H9 (cell line): ENCODE results near the gene MT1H. TPM values are rescaled to one million over a fixed set of nuclear protein-coding genes. Genes with fewer than 3 reads are reported as not detected.

Experiments used
- DNase-seq: peaks from one replicate; pipeline ENCODE4 v3.0.0-alpha.2; 2017
- H2AFZ ChIP-seq: one replicate; pipeline ENCODE4 v1.6.1; 2013; ENCODE audit warnings: mild to moderate bottlenecking, low read length, control low read depth, moderate library complexity
- H2AK5ac ChIP-seq: 2 replicates; pipeline ENCODE4 v1.6.1; 2013; ENCODE audit warnings: low read length, control low read depth, mixed read lengths; ENCODE audit not compliant: insufficient read length
- H2BK120ac ChIP-seq: one replicate; pipeline ENCODE4 v1.6.1; 2013; ENCODE audit warnings: low read depth, mild to moderate bottlenecking, low read length, control low read depth, inconsistent platforms; ENCODE audit not compliant: poor library complexity, severe bottlenecking
- H2BK12ac ChIP-seq: 2 replicates; pipeline ENCODE4 v1.6.1; 2013; ENCODE audit warnings: low read length, control low read depth, mixed read lengths, low read depth; ENCODE audit not compliant: insufficient read length
- H2BK15ac ChIP-seq: 2 replicates; pipeline ENCODE4 v1.6.1; 2013; ENCODE audit warnings: low read depth, low read length, control low read depth
- H2BK20ac ChIP-seq: one replicate; pipeline ENCODE4 v1.6.1; 2013; ENCODE audit warnings: low read depth, mild to moderate bottlenecking, low read length, control low read depth, inconsistent platforms; ENCODE audit not compliant: poor library complexity, severe bottlenecking
- H2BK5ac ChIP-seq: 2 replicates; pipeline ENCODE4 v1.6.1; 2013; ENCODE audit warnings: low read length, control low read depth, mixed read lengths; ENCODE audit not compliant: insufficient read length
- H3K14ac ChIP-seq: 2 replicates; pipeline ENCODE4 v1.6.1; 2013; ENCODE audit warnings: low read length, control low read depth; ENCODE audit not compliant: insufficient read depth
- H3K18ac ChIP-seq: 2 replicates; pipeline ENCODE4 v1.6.1; 2013; ENCODE audit warnings: low read depth, mild to moderate bottlenecking, mixed read lengths, low read length, control low read depth; ENCODE audit not compliant: insufficient read length
- H3K23ac ChIP-seq: 2 replicates; pipeline ENCODE4 v1.6.1; 2013; ENCODE audit warnings: low read length, control low read depth, mixed read lengths, low read depth; ENCODE audit not compliant: insufficient read length
- H3K23me2 ChIP-seq: 2 replicates; pipeline ENCODE4 v1.6.1; 2013; ENCODE audit warnings: low read depth, mild to moderate bottlenecking, mixed read lengths, low read length, control low read depth; ENCODE audit not compliant: insufficient read length, poor library complexity, severe bottlenecking
- H3K27ac ChIP-seq: 2 replicates; pipeline ENCODE4 v1.5.1; 2013; ENCODE audit warnings: low read length, control low read depth, mixed read lengths, low read depth; ENCODE audit not compliant: insufficient read length
- H3K27me3 ChIP-seq: 2 replicates; pipeline ENCODE4 v1.6.1; 2013; ENCODE audit warnings: low read length, control low read depth, inconsistent platforms; ENCODE audit not compliant: insufficient read depth
- H3K4ac ChIP-seq: 2 replicates; pipeline ENCODE4 v1.6.1; 2013; ENCODE audit warnings: low read depth, mild to moderate bottlenecking, control low read depth, inconsistent platforms, low read length, moderate library complexity
- H3K4me1 ChIP-seq: 2 replicates; pipeline ENCODE4 v1.6.1; 2013; ENCODE audit warnings: low read length, control low read depth, inconsistent platforms; ENCODE audit not compliant: insufficient read depth
- H3K4me2 ChIP-seq: 2 replicates; pipeline ENCODE4 v1.6.1; 2013; ENCODE audit warnings: low read length, control low read depth, mixed read lengths; ENCODE audit not compliant: insufficient read length, insufficient read depth
- H3K56ac ChIP-seq: 2 replicates; pipeline ENCODE4 v1.6.1; 2013; ENCODE audit warnings: low read depth, mild to moderate bottlenecking, mixed read lengths, low read length, control low read depth; ENCODE audit not compliant: insufficient read length
- H3K79me1 ChIP-seq: 2 replicates; pipeline ENCODE4 v1.6.1; 2013; ENCODE audit warnings: low read depth, mild to moderate bottlenecking, moderate library complexity, low read length, control low read depth, inconsistent platforms; ENCODE audit not compliant: insufficient read depth, poor library complexity, severe bottlenecking
- H3K79me2 ChIP-seq: 2 replicates; pipeline ENCODE4 v1.6.1; 2013; ENCODE audit warnings: low read length, control low read depth, inconsistent platforms; ENCODE audit not compliant: insufficient read depth
- H3K9ac ChIP-seq: 2 replicates; pipeline ENCODE4 v1.6.1; 2013; ENCODE audit warnings: low read length, control low read depth, mixed read lengths; ENCODE audit not compliant: insufficient read length; ENCODE audit errors: extremely low read depth
- H3K9me3 ChIP-seq: one replicate; pipeline ENCODE4 v1.6.1; 2013; ENCODE audit warnings: low read depth, low read length, inconsistent platforms; ENCODE audit not compliant: control insufficient read depth
- H3T11ph ChIP-seq: one replicate; pipeline ENCODE4 v1.6.1; 2013; ENCODE audit warnings: mild to moderate bottlenecking, low read length, control low read depth, inconsistent platforms
- H4K20me1 ChIP-seq: one replicate; pipeline ENCODE4 v1.6.1; 2013; ENCODE audit not compliant: control insufficient read depth, insufficient read length, insufficient read depth
- H4K5ac ChIP-seq: 2 replicates; pipeline ENCODE4 v1.6.1; 2013; ENCODE audit warnings: low read depth, mild to moderate bottlenecking, mixed read lengths, low read length, control low read depth; ENCODE audit not compliant: insufficient read length
- H4K8ac ChIP-seq: replicated peaks from 2 replicates; pipeline ENCODE4 v1.6.1; 2013; ENCODE audit warnings: low read length, control low read depth, mixed read lengths, low read depth; ENCODE audit not compliant: insufficient read length
- H4K91ac ChIP-seq: 2 replicates; pipeline ENCODE4 v1.6.1; 2013; ENCODE audit warnings: low read depth, mild to moderate bottlenecking, moderate library complexity, mixed read lengths, low read length, control low read depth; ENCODE audit not compliant: insufficient read length
- H3K27ac Mint-ChIP-seq, 3 experiments: 2 replicates in 2 of 3; 3 replicates in 1 of 3; pipeline ENCODE4 v1.8.0; 2020 to 2021; ENCODE audit warnings: mixed read lengths in 3 of 3, mild to moderate bottlenecking in 1 of 3, moderate library complexity in 1 of 3
- H3K27me3 Mint-ChIP-seq: 2 replicates; pipeline ENCODE4 v1.8.0; 2021; ENCODE audit warnings: low read depth, mild to moderate bottlenecking, moderate library complexity, mixed read lengths
- H3K36me3 Mint-ChIP-seq, 3 experiments: 2 replicates in 2 of 3; 3 replicates in 1 of 3; pipeline ENCODE4 v1.8.0; 2020 to 2021; ENCODE audit warnings: low read depth in 3 of 3, mixed read lengths in 3 of 3; ENCODE audit not compliant: insufficient read depth in 1 of 3
- H3K4me1 Mint-ChIP-seq, 2 experiments: 2 replicates each; pipeline ENCODE4 v1.8.0; 2020; ENCODE audit warnings: mixed read lengths in 2 of 2
- H3K4me3 Mint-ChIP-seq, 2 experiments: 2 replicates in 1 of 2; 3 replicates in 1 of 2; pipeline ENCODE4 v1.8.0; 2020 to 2021; ENCODE audit warnings: mild to moderate bottlenecking in 2 of 2, mixed read lengths in 2 of 2, moderate library complexity in 1 of 2
- H3K9me3 Mint-ChIP-seq, 2 experiments: 2 replicates in 1 of 2; 3 replicates in 1 of 2; pipeline ENCODE4 v1.8.0; 2020; ENCODE audit warnings: mild to moderate bottlenecking in 2 of 2, mixed read lengths in 2 of 2, moderate library complexity in 1 of 2
- CTCF ChIP-seq: fragments of 200-600 bp; sonication (generic); conservative IDR thresholded peaks from 3 replicates; pipeline ENCODE4 v1.8.0; 2021; ENCODE audit warnings: antibody characterized with exemption, mild to moderate bottlenecking
- WGBS: extraction: QIAGEN DNeasy Blood & Tissue Kit; methylation state at CpG from one replicate; pipeline ENCODE4 v1.1.7; 2013; ENCODE audit warnings: missing lambda C conversion rate, low lambda C conversion rate, mixed read lengths; ENCODE audit not compliant: insufficient read length; ENCODE audit errors: extremely low coverage; 5-methylcytosine and 5-hydroxymethylcytosine counted together
- total RNA-seq: library from RNA; stranded (reverse); gene quantifications from 2 replicates; pipeline ENCODE4 v1.2.1, GENCODE V29; 2021

MT1H gene
- total RNA-seq, 1 experiment from 2014 or later: 12.5 TPM

GRCh38 chr16:56667581-56668571, 1.7 kb upstream of the MT1H start, which contains the start of gene MT1G:
Gene MT1G (minus strand): TSS chr16:56668065. CDS start chr16:56667993, 72 bp downstream.
- H3K9ac ChIP-seq: no peak within 1 kb of the TSS
- H3T11ph ChIP-seq: no peak within 1 kb of the TSS
- H3K79me1 ChIP-seq: no peaks in the 10 kb centered on the region
- no peaks in the 10 kb centered on the region for H3K79me2 ChIP-seq
- no peak within 1 kb of the TSS for H2BK12ac ChIP-seq
- H4K8ac ChIP-seq: no peak within 1 kb of the TSS
- WGBS: no CpG with 5 or more reads among the region's 46 CpGs
- H3K9me3 Mint-ChIP-seq: no peaks in the 10 kb centered on the region
- H3K56ac ChIP-seq: no peak within 1 kb of the TSS
- no peak within 1 kb of the TSS for H3K27ac ChIP-seq
- H3K23ac ChIP-seq: no peak within 1 kb of the TSS
- no peak for TF ChIP-seq CTCF
- H3K4me2 ChIP-seq: peak within 1 kb of the TSS; percentile 85
- H4K91ac ChIP-seq: no peak within 1 kb of the TSS
- peaks cover 12% of the 10 kb centered on the region for H3K23me2 ChIP-seq
- H2BK5ac ChIP-seq: no peak within 1 kb of the TSS
- H2BK120ac ChIP-seq: no peak within 1 kb of the TSS
- H3K27me3 ChIP-seq: peaks cover 65% of the 10 kb centered on the region
- H3K4me3 Mint-ChIP-seq: peak within 1 kb of the TSS; percentile 49 to 76
- peaks cover 98% of the 10 kb centered on the region for H3K27me3 Mint-ChIP-seq
- H3K27ac Mint-ChIP-seq: peak within 1 kb of the TSS in 1 of 3 experiments; percentile 88; a peak in 1 of 7 replicates
- H3K36me3 Mint-ChIP-seq: no peaks in the 10 kb centered on the region
- DNase-seq: peak; percentile 50
- no peak within 1 kb of the TSS for H2AFZ ChIP-seq
- H2BK20ac ChIP-seq: no peak within 1 kb of the TSS
- H2BK15ac ChIP-seq: no peak within 1 kb of the TSS
- H3K4ac ChIP-seq: no peak within 1 kb of the TSS
- no peaks in the 10 kb centered on the region for H3K9me3 ChIP-seq
- H4K20me1 ChIP-seq: no peaks in the 10 kb centered on the region
- H3K18ac ChIP-seq: no peak within 1 kb of the TSS
- H4K5ac ChIP-seq: no peak within 1 kb of the TSS
- peaks cover 6% of the 10 kb centered on the region; the same call in 1 of the 2 replicates for H3K4me1 ChIP-seq
- H3K14ac ChIP-seq: no peak within 1 kb of the TSS
- H3K4me1 Mint-ChIP-seq: peaks cover 3 to 35% of the 10 kb centered on the region in 2 experiments; a peak in 3 of 4 replicates
- no peak within 1 kb of the TSS for H2AK5ac ChIP-seq
